ENCODE results near the gene DCLK3. TPM values are rescaled to one million over a fixed set of nuclear protein-coding genes. Genes with fewer than 3 reads are reported as not detected.

The DCLK3 gene, protein sequence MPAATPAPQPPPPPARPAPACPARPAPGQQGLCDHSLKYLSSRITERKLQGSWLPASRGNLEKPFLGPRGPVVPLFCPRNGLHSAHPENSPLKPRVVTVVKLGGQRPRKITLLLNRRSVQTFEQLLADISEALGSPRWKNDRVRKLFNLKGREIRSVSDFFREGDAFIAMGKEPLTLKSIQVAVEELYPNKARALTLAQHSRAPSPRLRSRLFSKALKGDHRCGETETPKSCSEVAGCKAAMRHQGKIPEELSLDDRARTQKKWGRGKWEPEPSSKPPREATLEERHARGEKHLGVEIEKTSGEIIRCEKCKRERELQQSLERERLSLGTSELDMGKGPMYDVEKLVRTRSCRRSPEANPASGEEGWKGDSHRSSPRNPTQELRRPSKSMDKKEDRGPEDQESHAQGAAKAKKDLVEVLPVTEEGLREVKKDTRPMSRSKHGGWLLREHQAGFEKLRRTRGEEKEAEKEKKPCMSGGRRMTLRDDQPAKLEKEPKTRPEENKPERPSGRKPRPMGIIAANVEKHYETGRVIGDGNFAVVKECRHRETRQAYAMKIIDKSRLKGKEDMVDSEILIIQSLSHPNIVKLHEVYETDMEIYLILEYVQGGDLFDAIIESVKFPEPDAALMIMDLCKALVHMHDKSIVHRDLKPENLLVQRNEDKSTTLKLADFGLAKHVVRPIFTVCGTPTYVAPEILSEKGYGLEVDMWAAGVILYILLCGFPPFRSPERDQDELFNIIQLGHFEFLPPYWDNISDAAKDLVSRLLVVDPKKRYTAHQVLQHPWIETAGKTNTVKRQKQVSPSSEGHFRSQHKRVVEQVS
- total RNA-seq (ENCODE audit: low replicate concordance) = 0.25 TPM in 1 of 2 replicates, not detected in the other

DNA sequence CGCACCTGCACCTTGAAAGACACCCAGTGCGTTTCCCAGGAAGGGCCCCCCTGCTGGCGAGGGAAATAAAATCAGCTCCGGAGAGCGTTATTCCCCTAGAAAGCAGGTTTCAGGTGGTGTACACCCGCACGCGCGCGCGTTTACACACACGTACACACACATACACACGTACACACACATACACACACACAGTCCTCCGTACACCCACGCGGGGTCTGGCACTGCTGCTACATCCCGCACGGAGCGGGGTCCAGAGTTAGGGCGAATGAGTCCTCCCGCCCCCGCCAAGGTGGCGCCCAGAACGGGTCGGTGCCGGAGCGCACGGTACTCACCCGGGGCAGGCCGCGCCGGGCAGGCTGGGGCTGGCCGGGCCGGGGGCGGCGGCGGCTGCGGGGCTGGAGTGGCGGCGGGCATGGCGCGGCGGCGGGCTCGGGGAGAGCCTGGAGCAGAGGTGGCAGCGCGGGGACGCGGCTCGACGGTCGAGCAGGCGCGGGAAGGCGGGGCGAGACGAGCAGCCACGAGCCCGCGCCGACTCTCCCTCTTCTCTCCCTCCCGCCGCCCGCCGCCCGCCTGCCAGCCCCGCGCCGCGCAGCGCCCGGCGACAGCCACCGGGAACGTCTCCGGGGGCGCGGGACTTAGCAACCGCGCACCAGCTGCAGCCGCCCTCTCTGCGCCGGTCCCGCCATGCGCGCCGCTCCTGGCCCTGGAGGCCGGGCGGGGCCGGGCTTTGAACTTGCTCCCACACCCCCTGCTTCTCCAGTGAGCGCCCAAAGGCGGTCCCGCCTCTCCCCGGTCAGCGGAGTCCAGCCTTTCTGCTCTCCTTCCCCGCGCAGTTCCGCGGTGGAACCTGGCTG, at the start of gene DCLK3:
DCLK3 (minus strand) TSS at position 704 of the 854 bp plus-strand sequence; CDS start at position 414, 290 bp downstream.
- H3K4me3 ChIP-seq (ENCODE audit: low read depth, low read length) = no peak within 1 kb of the TSS
- DNase-seq (ENCODE audit: low read depth) = no peak

DNA sequence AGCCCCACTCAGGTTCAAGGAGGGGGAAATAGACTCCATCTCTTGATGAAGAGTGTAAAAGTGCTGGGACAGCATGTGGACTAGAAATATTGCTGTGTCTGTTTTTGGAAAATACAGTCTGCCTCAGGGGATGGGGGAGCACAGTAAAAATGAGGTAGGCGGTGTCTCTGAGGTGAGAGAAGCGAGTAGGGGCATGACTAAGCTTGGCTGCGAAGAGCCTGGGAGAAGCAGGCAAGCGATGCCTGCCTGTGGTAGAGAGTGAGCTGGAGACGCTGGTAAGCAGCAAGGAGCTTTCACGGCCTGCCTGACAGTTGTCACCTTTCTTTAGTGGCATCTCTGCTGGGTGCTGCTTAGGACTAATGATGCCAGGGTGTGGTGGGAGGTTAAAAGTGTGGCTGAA, 49.0 kb upstream of the DCLK3 start:
- H3K4me3 ChIP-seq (ENCODE audit: low read depth, low read length) = no peak overlapping the region
- no peak for DNase-seq (ENCODE audit: low read depth)
- TF ChIP-seq, protein P1, sequence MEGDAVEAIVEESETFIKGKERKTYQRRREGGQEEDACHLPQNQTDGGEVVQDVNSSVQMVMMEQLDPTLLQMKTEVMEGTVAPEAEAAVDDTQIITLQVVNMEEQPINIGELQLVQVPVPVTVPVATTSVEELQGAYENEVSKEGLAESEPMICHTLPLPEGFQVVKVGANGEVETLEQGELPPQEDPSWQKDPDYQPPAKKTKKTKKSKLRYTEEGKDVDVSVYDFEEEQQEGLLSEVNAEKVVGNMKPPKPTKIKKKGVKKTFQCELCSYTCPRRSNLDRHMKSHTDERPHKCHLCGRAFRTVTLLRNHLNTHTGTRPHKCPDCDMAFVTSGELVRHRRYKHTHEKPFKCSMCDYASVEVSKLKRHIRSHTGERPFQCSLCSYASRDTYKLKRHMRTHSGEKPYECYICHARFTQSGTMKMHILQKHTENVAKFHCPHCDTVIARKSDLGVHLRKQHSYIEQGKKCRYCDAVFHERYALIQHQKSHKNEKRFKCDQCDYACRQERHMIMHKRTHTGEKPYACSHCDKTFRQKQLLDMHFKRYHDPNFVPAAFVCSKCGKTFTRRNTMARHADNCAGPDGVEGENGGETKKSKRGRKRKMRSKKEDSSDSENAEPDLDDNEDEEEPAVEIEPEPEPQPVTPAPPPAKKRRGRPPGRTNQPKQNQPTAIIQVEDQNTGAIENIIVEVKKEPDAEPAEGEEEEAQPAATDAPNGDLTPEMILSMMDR (IDR thresholded peaks at IDR 0.05; ENCODE audit: insufficient read depth, low read length) = no peak

More for the DNA sequence above, at the start of gene DCLK3:
- TF ChIP-seq, protein P1 (IDR thresholded peaks at IDR 0.05; ENCODE audit: insufficient read depth, low read length) = no peak

DNA sequence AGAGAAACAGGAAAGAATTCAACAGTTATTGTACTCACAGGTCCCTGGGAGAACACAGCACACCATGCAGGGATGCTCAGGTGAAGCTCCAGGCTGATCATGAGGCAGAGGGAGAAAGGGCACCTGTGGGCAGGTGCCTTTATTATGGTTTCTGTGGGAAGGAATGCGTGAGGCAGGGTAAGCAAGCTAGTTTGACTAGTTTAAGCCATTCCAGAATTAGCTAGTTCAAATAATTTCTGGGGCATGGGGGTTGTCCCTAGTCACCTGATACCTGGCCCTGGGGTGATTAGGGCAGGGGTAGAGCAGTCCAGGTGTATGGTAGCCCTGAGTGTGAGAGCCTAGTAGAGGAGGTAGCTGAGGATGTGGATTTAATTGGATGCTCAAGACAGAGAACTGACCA, 47.9 kb upstream of the DCLK3 start:
- TF ChIP-seq, protein P1 (IDR thresholded peaks at IDR 0.05; ENCODE audit: insufficient read depth, low read length) = no peak
- no peak for DNase-seq (ENCODE audit: low read depth)
- H3K4me3 ChIP-seq (ENCODE audit: low read depth, low read length) = no peak overlapping the region

DNA sequence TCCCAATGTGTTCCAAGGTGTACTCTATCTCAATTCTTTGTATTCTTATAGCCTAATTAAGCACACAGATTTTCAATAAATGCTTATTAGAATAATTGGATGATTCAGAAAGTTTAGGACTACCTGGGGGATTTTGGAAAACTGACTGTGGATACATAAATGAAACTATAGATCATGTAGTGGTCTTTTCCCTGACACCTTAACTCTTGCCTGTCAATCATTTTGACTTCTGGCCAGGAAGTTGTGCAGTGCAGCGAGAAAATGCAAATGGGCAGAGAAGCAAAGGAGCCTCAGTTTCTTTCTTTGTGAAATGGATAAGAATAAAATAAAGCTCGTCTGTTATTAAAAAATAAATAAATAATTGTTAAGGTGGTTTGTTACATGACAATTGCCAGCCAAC, 47.4 kb upstream of the DCLK3 start:
- DNase-seq (ENCODE audit: low read depth) = no peak
- TF ChIP-seq, protein P1 (IDR thresholded peaks at IDR 0.05; ENCODE audit: insufficient read depth, low read length) = no peak
- H3K4me3 ChIP-seq (ENCODE audit: low read depth, low read length) = no peak overlapping the region

DNA sequence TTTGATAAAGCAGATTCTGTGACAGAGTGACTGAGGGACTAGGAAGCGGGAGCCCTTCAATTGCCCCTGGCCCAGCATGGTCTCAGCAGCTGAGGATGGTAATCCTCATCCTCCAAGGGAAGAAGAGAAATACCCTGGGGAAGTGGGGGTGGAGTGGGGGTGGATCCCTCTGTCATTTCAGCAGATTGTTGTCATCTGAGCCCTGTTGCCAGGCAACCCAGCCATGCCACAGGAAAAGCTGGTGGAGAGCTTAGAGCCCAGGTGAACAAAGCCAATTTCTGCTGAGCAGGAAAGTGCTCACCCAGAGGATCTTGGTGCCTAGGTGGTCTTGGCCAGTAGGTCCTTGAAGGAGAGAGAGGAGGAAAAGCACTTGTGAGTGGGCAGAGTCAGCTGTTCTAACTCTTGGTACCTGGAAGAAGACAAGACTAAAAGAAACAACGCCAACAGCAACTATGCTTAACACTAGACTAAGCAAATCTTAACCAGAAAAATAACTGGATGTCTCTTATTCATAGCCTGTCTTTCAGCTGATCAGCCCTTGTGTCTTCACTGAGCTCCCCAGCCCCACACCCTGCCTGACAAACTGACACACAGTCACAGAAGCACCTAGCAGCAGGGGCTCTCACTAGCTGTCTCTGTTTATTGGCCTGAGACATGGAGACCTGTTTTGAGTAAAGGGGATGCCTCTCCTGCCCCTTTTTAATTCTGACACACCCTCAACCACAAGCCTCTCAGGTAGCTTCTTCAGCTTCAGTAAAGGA, 40.1 kb upstream of the DCLK3 start:
- no peak overlapping the region for H3K4me3 ChIP-seq (ENCODE audit: low read depth, low read length)
- TF ChIP-seq, protein P1 (IDR thresholded peaks at IDR 0.05; ENCODE audit: insufficient read depth, low read length) = no peak
- DNase-seq (ENCODE audit: low read depth) = no peak

All from fibroblast of the aortic adventitia (primary cell).